HG02981 (cell line): ENCODE data around the gene FGFBP1.

ENCODE experiments used
- ATAC-seq: cut with Tn5 transposase; IDR thresholded peaks from one replicate; pipeline ENCODE4 v1.9.1; 2021; ENCODE audit warnings: mild to moderate bottlenecking, moderate library complexity; ENCODE audit not compliant: unreplicated experiment

The FGFBP1 gene

GRCh38 chr4:15938640-15939039 is at the start of gene FGFBP1:
FGFBP1 (minus strand) TSS chr4:15938740; CDS start chr4:15936632, 2,108 bp downstream.
- ATAC-seq = no peak

- ATAC-seq = no peak
These were observed 49.7 kb upstream of the FGFBP1 start for GRCh38 chr4:15988222-15988621.

GRCh38 chr4:15986907-15987306 is 48.4 kb upstream of the FGFBP1 start:
- ATAC-seq = no peak

- ATAC-seq = no peak
These were observed 45.1 kb upstream of the FGFBP1 start for GRCh38 chr4:15983610-15984009.

GRCh38 chr4:15982842-15983524 is 44.4 kb upstream of the FGFBP1 start:
- no peak for ATAC-seq

- ATAC-seq = no peak
These were observed 38.2 kb upstream of the FGFBP1 start for GRCh38 chr4:15976456-15977447.

GRCh38 chr4:15971068-15971801 is 32.7 kb upstream of the FGFBP1 start:
- no peak for ATAC-seq

GRCh38 chr4:15968551-15969300 is 30.2 kb upstream of the FGFBP1 start:
- ATAC-seq = no peak

- no peak for ATAC-seq
These were observed 26.8 kb upstream of the FGFBP1 start for GRCh38 chr4:15965325-15965724.

GRCh38 chr4:15964159-15964558 is 25.6 kb upstream of the FGFBP1 start:
- ATAC-seq = no peak

GRCh38 chr4:15963576-15963975 is 25.0 kb upstream of the FGFBP1 start:
- peak; percentile 82 for ATAC-seq

GRCh38 chr4:15963001-15963451 is 24.5 kb upstream of the FGFBP1 start, which contains the start of gene FGFBP2:
FGFBP2 (minus strand) TSS chr4:15963175; CDS start chr4:15963129, 46 bp downstream.
- no peak for ATAC-seq

GRCh38 chr4:15961781-15962510 is 23.4 kb upstream of the FGFBP1 start:
- no peak for ATAC-seq

- no peak for ATAC-seq
These were observed 20.0 kb upstream of the FGFBP1 start for GRCh38 chr4:15958562-15958961.

- peak; percentile 93 for ATAC-seq
These were observed 17.8 kb upstream of the FGFBP1 start for GRCh38 chr4:15956179-15956850.

GRCh38 chr4:15955670-15956069 is 17.1 kb upstream of the FGFBP1 start:
- ATAC-seq = no peak

GRCh38 chr4:15953625-15954024 is 15.1 kb upstream of the FGFBP1 start:
- no peak for ATAC-seq

- ATAC-seq = no peak
These were observed 13.2 kb upstream of the FGFBP1 start for GRCh38 chr4:15951781-15952180.

- no peak for ATAC-seq
These were observed 10.3 kb upstream of the FGFBP1 start for GRCh38 chr4:15948826-15949225.
